IMR-90 (cell line): ENCODE measurements around the gene PPEF2. TPM values are rescaled to one million over a fixed set of nuclear protein-coding genes. Genes with fewer than 3 reads are reported as not detected.

ENCODE experiments used
- ATAC-seq: fragments of 200-7000 bp; cut with Tn5 transposase; 2 replicates; pipeline ENCODE4 v1.9.1; 2020; ENCODE audit warnings: low read depth, mild to moderate bottlenecking, moderate library complexity
- BruUV-seq: library from RNA; stranded (reverse); fragments of 400-500 nt; replicated peaks from 2 replicates; lab custom pipeline; 2021; lab: Mats Ljungman, UMichigan
- CTCF ChIA-PET: fragments of 300-600 bp; formaldehyde crosslinking; extraction: SDS; loops from one replicate; lab custom pipeline; 2021; ENCODE audit warnings: antibody characterized with exemption; lab: Yijun Ruan, JAX
- POLR2A ChIA-PET: fragments of 300-600 bp; sonication (Branson Sonifier 250); formaldehyde crosslinking; loops from one replicate; lab custom pipeline; 2022; ENCODE audit warnings: antibody characterized with exemption; ENCODE audit not compliant: unreplicated experiment; lab: Charles Lee
- DNase-seq: peaks from one replicate; pipeline ENCODE4 v3.0.0; 2013
- H2AFZ ChIP-seq: replicated peaks from 2 replicates; pipeline ENCODE3; 2013; ENCODE audit warnings: low read length, mild to moderate bottlenecking; ENCODE audit not compliant: poor library complexity
- H2AK5ac ChIP-seq: 2 replicates; pipeline ENCODE4 v1.6.1; 2013; ENCODE audit warnings: low read depth, low read length, inconsistent platforms
- H2AK9ac ChIP-seq: replicated peaks from 2 replicates; pipeline ENCODE3; 2013; ENCODE audit warnings: mild to moderate bottlenecking, low read depth, low read length, moderate library complexity; ENCODE audit not compliant: poor library complexity
- H2BK120ac ChIP-seq: 2 replicates; pipeline ENCODE4 v1.6.1; 2013; ENCODE audit warnings: low read depth, low read length, inconsistent platforms
- H2BK15ac ChIP-seq: 3 replicates; pipeline ENCODE4 v1.6.1; 2013; ENCODE audit warnings: low read depth, low read length, inconsistent platforms
- H2BK20ac ChIP-seq: 2 replicates; pipeline ENCODE4 v1.6.1; 2013; ENCODE audit warnings: low read depth, mild to moderate bottlenecking, inconsistent platforms, low read length, moderate library complexity
- H2BK5ac ChIP-seq: 2 replicates; pipeline ENCODE4 v1.6.1; 2013; ENCODE audit warnings: mild to moderate bottlenecking, low read depth, low read length, inconsistent platforms; ENCODE audit not compliant: poor library complexity, severe bottlenecking
- H3K14ac ChIP-seq: replicated peaks from 2 replicates; pipeline ENCODE4 v1.6.1; 2013; ENCODE audit warnings: low read depth, low read length, inconsistent platforms
- H3K18ac ChIP-seq: 2 replicates; pipeline ENCODE4 v1.6.1; 2013; ENCODE audit warnings: low read depth, low read length, control low read depth
- H3K23ac ChIP-seq: 2 replicates; pipeline ENCODE4 v1.6.1; 2013; ENCODE audit warnings: low read depth, low read length, inconsistent platforms
- H3K27ac ChIP-seq: 2 replicates; pipeline ENCODE4 v1.5.1; 2013; ENCODE audit warnings: mild to moderate bottlenecking, control low read depth, low read length; ENCODE audit not compliant: insufficient read depth
- H3K27me3 ChIP-seq: 2 replicates; pipeline ENCODE4 v1.6.1; 2013; ENCODE audit warnings: low read length; ENCODE audit not compliant: control insufficient read depth, insufficient read depth
- H3K36me3 ChIP-seq: 2 replicates; pipeline ENCODE4 v1.6.1; 2013; ENCODE audit warnings: low read length, mixed read lengths; ENCODE audit not compliant: control insufficient read depth, insufficient read depth
- H3K4ac ChIP-seq: 2 replicates; pipeline ENCODE4 v1.6.1; 2013; ENCODE audit warnings: low read depth, low read length, inconsistent platforms
- H3K4me1 ChIP-seq: 2 replicates; pipeline ENCODE4 v1.6.1; 2013; ENCODE audit warnings: low read length, mixed read lengths; ENCODE audit not compliant: control insufficient read depth, insufficient read depth
- H3K4me2 ChIP-seq: 2 replicates; pipeline ENCODE4 v1.6.1; 2013; ENCODE audit warnings: low read depth, mild to moderate bottlenecking, control low read depth, low read length, moderate library complexity
- H3K4me3 ChIP-seq: 2 replicates; pipeline ENCODE4 v1.5.1; 2013; ENCODE audit warnings: low read depth, mild to moderate bottlenecking, control low read depth, low read length, moderate library complexity; ENCODE audit not compliant: insufficient read depth
- H3K56ac ChIP-seq: 2 replicates; pipeline ENCODE4 v1.6.1; 2013; ENCODE audit warnings: low read length, inconsistent platforms; ENCODE audit not compliant: insufficient read depth; ENCODE audit errors: extremely low read depth
- H3K79me1 ChIP-seq, 2 experiments: 2 replicates each; pipeline ENCODE4 v1.6.1; 2013; ENCODE audit warnings: low read length in 2 of 2, inconsistent platforms in 1 of 2, low read depth in 1 of 2
- H3K9ac ChIP-seq: 2 replicates; pipeline ENCODE4 v1.6.1; 2013; ENCODE audit warnings: low read depth, low read length, control low read depth
- H3K9me1 ChIP-seq: 2 replicates; pipeline ENCODE4 v1.6.1; 2013; ENCODE audit warnings: low read length, inconsistent platforms; ENCODE audit not compliant: insufficient read depth
- H3K9me3 ChIP-seq: 2 replicates; pipeline ENCODE4 v1.6.1; 2013; ENCODE audit warnings: low read length; ENCODE audit not compliant: control insufficient read depth, insufficient read depth
- H4K20me1 ChIP-seq: 2 replicates; pipeline ENCODE4 v1.6.1; 2013; ENCODE audit warnings: low read length, inconsistent platforms; ENCODE audit not compliant: insufficient read depth
- H4K5ac ChIP-seq: 2 replicates; pipeline ENCODE4 v1.6.1; 2013; ENCODE audit warnings: mild to moderate bottlenecking, low read depth, low read length, control low read depth
- H4K8ac ChIP-seq, 2 experiments: 2 replicates each; pipeline ENCODE4 v1.6.1; 2013; ENCODE audit warnings: low read depth in 2 of 2, low read length in 2 of 2, control low read depth in 1 of 2, inconsistent platforms in 1 of 2
- H4K91ac ChIP-seq: 2 replicates; pipeline ENCODE4 v1.6.1; 2013; ENCODE audit warnings: low read depth, low read length, inconsistent platforms; ENCODE audit not compliant: insufficient read depth
- BHLHE40 ChIP-seq: fragments of 150-350 bp; IDR thresholded peaks from 2 replicates; pipeline ENCODE4 v1.6.1; 2016; ENCODE audit warnings: mild to moderate bottlenecking, low read depth, low read length
- CEBPB ChIP-seq: IDR thresholded peaks from 2 replicates; pipeline ENCODE4 v1.6.1; 2012; ENCODE audit warnings: low read depth, low read length, improper control_type of control experiment
- CHD1 ChIP-seq: IDR thresholded peaks from 2 replicates; pipeline ENCODE4 v1.6.1; 2012; ENCODE audit warnings: low read depth, low read length, improper control_type of control experiment
- CTCF ChIP-seq: conservative IDR thresholded peaks from 2 replicates; pipeline ENCODE4 v1.5.1; 2012; ENCODE audit warnings: mild to moderate bottlenecking, low read depth, low read length, improper control_type of control experiment
- FOS ChIP-seq: fragments of 150-350 bp; IDR thresholded peaks from 2 replicates; pipeline ENCODE4 v1.6.1; 2016; ENCODE audit warnings: low read depth, low read length
- MAFK ChIP-seq: IDR thresholded peaks from 2 replicates; pipeline ENCODE4 v1.6.1; 2012; ENCODE audit warnings: low read depth, low read length, improper control_type of control experiment
- MXI1 ChIP-seq: IDR thresholded peaks from 2 replicates; pipeline ENCODE4 v1.6.1; 2012; ENCODE audit warnings: low read depth, mild to moderate bottlenecking, low read length, moderate library complexity, borderline replicate concordance
- NFE2L2 ChIP-seq: fragments of 150-350 bp; IDR thresholded peaks from 2 replicates; pipeline ENCODE4 v1.6.1; 2016; ENCODE audit warnings: low read depth, mild to moderate bottlenecking, low read length
- POLR2A ChIP-seq: IDR thresholded peaks from 2 replicates; pipeline ENCODE4 v1.6.1; 2012; ENCODE audit warnings: mild to moderate bottlenecking, low read depth, low read length
- RCOR1 ChIP-seq: IDR thresholded peaks from 2 replicates; pipeline ENCODE4 v1.6.1; 2012; ENCODE audit warnings: mild to moderate bottlenecking, low read length, improper control_type of control experiment; ENCODE audit not compliant: insufficient replicate concordance
- RFX5 ChIP-seq: IDR thresholded peaks from 2 replicates; pipeline ENCODE4 v1.8.0; 2012; ENCODE audit warnings: low read depth, mild to moderate bottlenecking, low read length, moderate library complexity
- SMC3 ChIP-seq: fragments of 150-350 bp; IDR thresholded peaks from 2 replicates; pipeline ENCODE4 v1.6.1; 2016; ENCODE audit warnings: low read depth, mild to moderate bottlenecking, antibody characterized with exemption, low read length, moderate library complexity
- USF2 ChIP-seq: fragments of 150-350 bp; IDR thresholded peaks from 2 replicates; pipeline ENCODE4 v1.6.1; 2017; ENCODE audit warnings: mild to moderate bottlenecking, antibody characterized with exemption, low read length, low read depth
- whole genome bisulfite sequencing, 2 experiments: methylation state at CpG; one replicate each; pipeline versions ENCODE4 v1.1.5 to v1.1.7; 2013; ENCODE audit warnings: missing lambda C conversion rate in 2 of 2; ENCODE audit not compliant: insufficient read length in 1 of 2; ENCODE audit errors: extremely low coverage in 2 of 2; 5-methylcytosine and 5-hydroxymethylcytosine counted together
- dilution Hi-C: fragments of 300-500 bp; cut with HindIII; formaldehyde crosslinking; loops from one replicate; pipeline ENCODE4 v1.14.3; 2018; ENCODE audit warnings: low sequenced_read_pairs; ENCODE audit not compliant: unreplicated experiment
- in situ Hi-C: fragments of 300-500 bp; cut with MboI; formaldehyde crosslinking; loops from 3 replicates; pipeline ENCODE4 v1.14.3; 2019; ENCODE audit warnings: low sequenced_read_pairs, inconsistent platforms, mixed read lengths
- intact Hi-C: fragments of 100-400 bp; cut with micrococcal nuclease; formaldehyde crosslinking; loops from 2 replicates; pipeline ENCODE4 v1.10.0; 2022
- polyA plus RNA-seq, 3 experiments: library from polyadenylated mRNA; depleted of rRNA; stranded (reverse); fragments of >200 nt; gene quantifications; 2 replicates each; pipeline ENCODE4 v1.2.3, GENCODE V29; 2012; ENCODE audit warnings: low replicate concordance in 1 of 3
- total RNA-seq: library from RNA; depleted of rRNA; stranded (reverse); fragments of >200 nt; gene quantifications from 2 replicates; pipeline ENCODE4 v1.2.3, GENCODE V29; 2012

PPEF2 gene
- total and polyA plus RNA-seq, 2 of the 4 experiments (the other 2 are of a cell fraction), result not detected

- Histone ChIP-seq H3K4ac (no peak overlapping the region), H4K8ac (no peak overlapping the region), H3K23ac (no peak overlapping the region), H3K9ac (no peak overlapping the region), H4K5ac (no peak overlapping the region), H2BK5ac (no peak overlapping the region), H2AK5ac (no peak overlapping the region), H4K91ac (no peak overlapping the region), H2AK9ac (no peak overlapping the region), H3K18ac (no peak overlapping the region), H3K4me2 (no peak overlapping the region), H3K36me3 (no peaks in the 10 kb centered on the region), H3K27me3 (no peaks in the 10 kb centered on the region), H3K79me1 (no peaks in the 10 kb centered on the region), H3K4me3 (no peak overlapping the region), H3K14ac (no peak overlapping the region), H3K56ac (no peak overlapping the region), H2BK20ac (no peak overlapping the region), H2BK120ac (no peak overlapping the region), H3K9me1 (no peaks in the 10 kb centered on the region), H3K4me1 (no peaks in the 10 kb centered on the region), H3K27ac (no peak overlapping the region), H3K9me3 (peaks cover 2% of the 10 kb centered on the region; the same call in 1 of the 2 replicates), H2BK15ac (no peak overlapping the region), H4K20me1 (no peaks in the 10 kb centered on the region), H2AFZ (no peak overlapping the region)
- POLR2A ChIA-PET, result interaction anchor here (0.6 kb wide), 1 partner anchor 189 kb away, joined by 3 read pairs; no protein-coding TSS in a partner anchor
- intact Hi-C loops (no loop called here), in situ Hi-C loops (no loop called here), dilution Hi-C loops (no loop called here)
- DNase-seq (no peak), ATAC-seq (no peak)
- BruUV-seq, result no TSS peak
- CTCF ChIA-PET, result no interaction called here
- TF ChIP-seq RCOR1 (no peak), NFE2L2 (no peak), CTCF (no peak), USF2 (no peak), FOS (no peak), BHLHE40 (no peak), CHD1 (no peak), CEBPB (no peak), MXI1 (no peak), SMC3 (no peak), POLR2A (no peak), MAFK (no peak), RFX5 (no peak)
- no CpG with 5 or more reads among the region's 2 CpGs for WGBS, 2 experiments
These were observed 67.5 kb downstream of the PPEF2 start for GRCh38 chr4:75834772-75835154.
